ENCODE data around the gene MTRF1L.

Gene MTRF1L

DNA sequence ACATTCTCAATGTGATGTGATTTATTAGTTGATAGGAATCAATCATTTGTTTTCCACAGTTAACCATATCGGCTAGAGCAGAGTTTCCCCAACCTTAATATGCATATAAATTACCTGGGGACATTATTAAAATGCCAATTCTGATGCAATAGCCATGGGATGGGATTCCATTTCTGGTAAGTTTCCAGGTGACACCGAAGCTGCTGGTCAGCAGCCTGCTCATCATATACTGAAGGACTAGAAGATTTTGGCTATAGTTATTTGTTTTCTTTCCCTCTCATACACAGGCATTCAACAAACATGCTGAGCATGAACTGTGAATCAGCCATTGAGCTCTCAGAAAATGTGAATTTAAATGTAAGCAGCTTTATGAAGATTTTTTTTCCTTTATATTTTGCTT lies 55.5 kb downstream of the MTRF1L start:
- FAIRE-seq (no peak), DNase-seq (ENCODE audit: insufficient read length, low spot score) (no peak)
- TF ChIP-seq, protein P1, sequence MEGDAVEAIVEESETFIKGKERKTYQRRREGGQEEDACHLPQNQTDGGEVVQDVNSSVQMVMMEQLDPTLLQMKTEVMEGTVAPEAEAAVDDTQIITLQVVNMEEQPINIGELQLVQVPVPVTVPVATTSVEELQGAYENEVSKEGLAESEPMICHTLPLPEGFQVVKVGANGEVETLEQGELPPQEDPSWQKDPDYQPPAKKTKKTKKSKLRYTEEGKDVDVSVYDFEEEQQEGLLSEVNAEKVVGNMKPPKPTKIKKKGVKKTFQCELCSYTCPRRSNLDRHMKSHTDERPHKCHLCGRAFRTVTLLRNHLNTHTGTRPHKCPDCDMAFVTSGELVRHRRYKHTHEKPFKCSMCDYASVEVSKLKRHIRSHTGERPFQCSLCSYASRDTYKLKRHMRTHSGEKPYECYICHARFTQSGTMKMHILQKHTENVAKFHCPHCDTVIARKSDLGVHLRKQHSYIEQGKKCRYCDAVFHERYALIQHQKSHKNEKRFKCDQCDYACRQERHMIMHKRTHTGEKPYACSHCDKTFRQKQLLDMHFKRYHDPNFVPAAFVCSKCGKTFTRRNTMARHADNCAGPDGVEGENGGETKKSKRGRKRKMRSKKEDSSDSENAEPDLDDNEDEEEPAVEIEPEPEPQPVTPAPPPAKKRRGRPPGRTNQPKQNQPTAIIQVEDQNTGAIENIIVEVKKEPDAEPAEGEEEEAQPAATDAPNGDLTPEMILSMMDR (IDR thresholded peaks at IDR 0.05; ENCODE audit: insufficient read depth, missing control alignments): no peak

DNA sequence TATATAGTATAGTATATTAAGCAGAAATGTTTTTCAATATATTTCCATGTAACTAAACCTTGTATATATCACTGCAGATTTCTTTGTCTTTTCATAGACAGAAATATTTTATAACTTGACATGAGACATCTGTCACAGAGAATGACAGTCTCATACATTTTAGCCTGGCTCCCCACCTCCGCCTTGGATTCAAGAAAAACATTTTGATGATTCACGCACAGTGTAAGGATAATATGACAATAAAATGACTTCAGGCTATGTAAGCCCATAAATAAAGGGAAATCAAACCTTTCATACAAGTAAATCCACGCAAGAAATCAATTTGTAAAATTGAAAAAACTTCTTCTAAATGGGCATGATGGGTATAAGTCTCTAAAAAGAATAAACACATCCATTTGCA lies 56.0 kb downstream of the MTRF1L start:
- TF ChIP-seq, protein P1 (IDR thresholded peaks at IDR 0.05; ENCODE audit: insufficient read depth, missing control alignments): no peak
- DNase-seq (ENCODE audit: insufficient read length, low spot score) (no peak), FAIRE-seq (no peak)

DNA sequence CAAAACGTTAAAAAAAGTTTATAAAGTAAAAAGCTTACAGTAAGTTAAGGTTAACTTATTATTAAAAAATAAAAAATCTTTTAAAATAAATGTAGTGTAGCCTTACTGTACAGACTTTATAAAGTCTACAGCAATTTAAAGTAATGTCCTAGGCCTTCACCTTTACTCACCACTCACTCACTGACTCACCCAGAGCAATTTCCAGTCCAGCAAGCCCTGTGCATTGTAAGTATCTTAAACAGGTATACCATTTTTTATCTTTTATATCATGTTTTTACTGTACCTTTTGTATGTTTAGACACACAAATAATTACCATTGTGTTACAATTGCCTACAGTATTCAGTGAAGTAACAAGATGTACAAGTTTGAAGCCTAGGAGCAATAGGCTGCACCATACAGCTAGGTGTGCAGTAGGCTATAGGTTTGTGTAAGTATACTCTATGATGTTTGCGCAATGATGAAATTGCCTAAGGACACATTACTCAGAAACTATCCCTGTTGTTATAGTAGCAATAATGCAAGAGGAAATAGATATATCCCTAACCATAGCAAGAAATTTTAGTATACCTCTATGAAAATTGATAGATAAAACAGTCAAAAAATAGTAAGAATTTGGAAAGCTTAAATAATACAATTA lies 59.1 kb downstream of the MTRF1L start:
- FAIRE-seq: no peak

DNA sequence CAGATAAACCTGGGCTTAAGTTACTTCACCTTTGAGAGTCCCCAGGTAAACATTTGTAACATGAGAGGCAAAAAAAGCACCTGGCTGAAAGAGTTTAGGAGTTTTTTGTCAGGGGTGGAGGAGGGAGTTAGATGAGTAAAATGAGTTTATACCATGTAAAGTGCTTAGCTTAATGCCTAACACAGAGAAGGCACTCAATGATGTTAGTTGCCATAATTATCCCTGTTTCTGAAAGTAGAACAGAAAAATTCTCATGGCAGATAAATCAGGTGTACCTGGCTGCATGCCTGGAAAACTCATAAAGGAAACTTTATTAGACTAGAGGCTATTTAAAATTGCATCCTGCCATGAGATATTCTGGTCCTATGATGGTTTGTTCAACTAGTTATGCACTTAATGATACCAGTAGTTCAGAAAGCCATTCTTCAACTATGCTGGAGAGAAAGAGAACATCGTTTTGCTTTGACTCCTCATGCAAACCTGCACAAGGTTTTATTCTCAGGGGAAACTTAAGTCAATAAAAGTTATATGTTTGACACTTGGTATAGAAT lies 60.1 kb downstream of the MTRF1L start:
- TF ChIP-seq, protein P1 (IDR thresholded peaks at IDR 0.05; ENCODE audit: insufficient read depth, missing control alignments): no peak
- no peak for FAIRE-seq
- no peak for DNase-seq (ENCODE audit: insufficient read length, low spot score)

More for the DNA sequence above, 59.1 kb downstream of the MTRF1L start:
- TF ChIP-seq, protein P1 (IDR thresholded peaks at IDR 0.05; ENCODE audit: insufficient read depth, missing control alignments): no peak
- DNase-seq (ENCODE audit: insufficient read length, low spot score): no peak

DNA sequence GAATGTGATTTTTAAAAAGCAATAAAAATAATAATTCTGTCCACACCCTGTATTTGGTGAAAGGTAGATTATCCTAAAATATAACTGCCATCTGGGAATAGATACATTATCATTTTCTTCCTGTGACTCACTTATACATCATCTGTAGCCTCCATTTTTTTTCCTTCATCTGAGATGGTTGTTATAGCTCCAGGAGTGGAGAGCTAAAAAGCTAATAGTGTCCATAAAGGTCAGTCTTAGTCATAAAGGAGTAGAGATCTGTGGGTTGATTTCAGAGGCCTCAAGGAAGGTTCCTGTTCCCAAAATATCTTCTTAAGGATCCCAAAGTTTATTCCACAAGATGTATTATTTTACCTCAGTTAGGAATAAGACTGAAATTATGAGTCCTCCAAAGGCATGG lies 60.8 kb downstream of the MTRF1L start:
- FAIRE-seq: no peak
- no peak for DNase-seq (ENCODE audit: insufficient read length, low spot score)
- TF ChIP-seq, protein P1 (IDR thresholded peaks at IDR 0.05; ENCODE audit: insufficient read depth, missing control alignments): no peak
